Mesenchymal stem cell (in vitro differentiated cells and primary cell): ENCODE data around the gene STC2.

ENCODE experiments used
- DNase-seq: peaks from one replicate; pipeline ENCODE4 v3.0.0-alpha.2; 2013
- H2AFZ ChIP-seq: one replicate; pipeline ENCODE4 v1.6.1; 2013; ENCODE audit warnings: low read depth, mild to moderate bottlenecking, control low read depth, inconsistent platforms, low read length, moderate library complexity
- H2AK5ac ChIP-seq: 2 replicates; pipeline ENCODE4 v1.6.1; 2013; ENCODE audit warnings: low read length, moderate library complexity, mild to moderate bottlenecking, inconsistent platforms; ENCODE audit not compliant: severe bottlenecking
- H2BK120ac ChIP-seq: one replicate; pipeline ENCODE4 v1.6.1; 2013; ENCODE audit warnings: low read depth, mild to moderate bottlenecking, inconsistent platforms, low read length, moderate library complexity
- H2BK12ac ChIP-seq, 2 experiments: one replicate each; pipeline ENCODE4 v1.6.1; 2013; ENCODE audit warnings: inconsistent platforms in 2 of 2, low read length in 2 of 2, mild to moderate bottlenecking in 2 of 2, moderate library complexity in 2 of 2, control low read depth in 1 of 2
- H2BK15ac ChIP-seq: one replicate; pipeline ENCODE4 v1.6.1; 2013; ENCODE audit warnings: mild to moderate bottlenecking, low read depth, inconsistent platforms; ENCODE audit not compliant: poor library complexity, severe bottlenecking
- H2BK5ac ChIP-seq: 2 replicates; pipeline ENCODE4 v1.6.1; 2013; ENCODE audit warnings: low read depth, mild to moderate bottlenecking, low read length, control low read depth, inconsistent platforms; ENCODE audit not compliant: poor library complexity, severe bottlenecking
- H3K14ac ChIP-seq, 2 experiments: one replicate each; pipeline ENCODE4 v1.6.1; 2013; ENCODE audit warnings: inconsistent platforms in 2 of 2, low read length in 2 of 2, control low read depth in 1 of 2, mild to moderate bottlenecking in 1 of 2, moderate library complexity in 1 of 2
- H3K18ac ChIP-seq, 2 experiments: one replicate each; pipeline ENCODE4 v1.6.1; 2013; ENCODE audit warnings: inconsistent platforms in 2 of 2, low read length in 2 of 2, control low read depth in 1 of 2, low read depth in 1 of 2, mild to moderate bottlenecking in 1 of 2
- H3K23ac ChIP-seq, 2 experiments: one replicate each; pipeline ENCODE4 v1.6.1; 2013; ENCODE audit warnings: inconsistent platforms in 2 of 2, low read length in 2 of 2, mild to moderate bottlenecking in 2 of 2, moderate library complexity in 2 of 2, control low read depth in 1 of 2
- H3K27ac ChIP-seq: 2 replicates; pipeline ENCODE4 v1.5.1; 2013; ENCODE audit warnings: mild to moderate bottlenecking, moderate library complexity, low read length, control low read depth, inconsistent platforms; ENCODE audit not compliant: poor library complexity, severe bottlenecking
- H3K27me3 ChIP-seq, 2 experiments: 2 replicates each; pipeline versions ENCODE4 v1.6.1 to v1.7.0; 2013; ENCODE audit warnings: low read length in 2 of 2, mild to moderate bottlenecking in 2 of 2, moderate library complexity in 2 of 2, control low read depth in 1 of 2, inconsistent platforms in 1 of 2; ENCODE audit not compliant: control insufficient read depth in 1 of 2, insufficient read depth in 1 of 2
- H3K36me3 ChIP-seq, 2 experiments: 2 replicates each; pipeline versions ENCODE4 v1.6.1 to v1.7.0; 2013; ENCODE audit warnings: low read length in 2 of 2, control low read depth in 1 of 2, inconsistent platforms in 1 of 2, low read depth in 1 of 2, mild to moderate bottlenecking in 1 of 2; ENCODE audit not compliant: insufficient read depth in 2 of 2, control insufficient read depth in 1 of 2
- H3K4ac ChIP-seq, 2 experiments: one replicate each; pipeline ENCODE4 v1.6.1; 2013; ENCODE audit warnings: inconsistent platforms in 2 of 2, low read length in 2 of 2, mild to moderate bottlenecking in 2 of 2, moderate library complexity in 2 of 2, control low read depth in 1 of 2, low read depth in 1 of 2
- H3K4me1 ChIP-seq: 2 replicates; pipeline ENCODE4 v1.6.1; 2013; ENCODE audit warnings: low read depth, low read length, control low read depth; ENCODE audit not compliant: control insufficient read depth, insufficient read depth
- H3K4me2 ChIP-seq: 2 replicates; pipeline ENCODE4 v1.6.1; 2013; ENCODE audit warnings: low read length, mild to moderate bottlenecking, inconsistent platforms; ENCODE audit not compliant: poor library complexity, severe bottlenecking
- H3K4me3 ChIP-seq, 2 experiments: 2 replicates each; pipeline versions ENCODE4 v1.5.1 to v1.7.0; 2013; ENCODE audit warnings: low read length in 2 of 2, mild to moderate bottlenecking in 2 of 2, control low read depth in 1 of 2, low read depth in 1 of 2; ENCODE audit not compliant: insufficient read depth in 1 of 2
- H3K79me1 ChIP-seq: replicated peaks from 2 replicates; pipeline ENCODE4 v1.6.1; 2013; ENCODE audit warnings: mild to moderate bottlenecking, control low read depth, low read length, inconsistent platforms; ENCODE audit not compliant: poor library complexity, severe bottlenecking
- H3K9ac ChIP-seq: 2 replicates; pipeline ENCODE4 v1.7.0; 2013; ENCODE audit warnings: mild to moderate bottlenecking, low read length, moderate library complexity
- H3K9me3 ChIP-seq: 2 replicates; pipeline ENCODE4 v1.7.0; 2013; ENCODE audit warnings: mild to moderate bottlenecking, low read length; ENCODE audit not compliant: control insufficient read depth
- H4K8ac ChIP-seq: one replicate; pipeline ENCODE4 v1.6.1; 2013; ENCODE audit warnings: inconsistent platforms, mild to moderate bottlenecking, low read length, moderate library complexity
- H4K91ac ChIP-seq: one replicate; pipeline ENCODE4 v1.6.1; 2013; ENCODE audit warnings: mild to moderate bottlenecking, low read length, inconsistent platforms
- WGBS: methylation state at CpG from one replicate; pipeline ENCODE4 v1.1.7; 2013; ENCODE audit warnings: mixed read lengths; 5-methylcytosine and 5-hydroxymethylcytosine counted together

STC2 gene

GRCh38 chr5:173354645-173355044, 26.4 kb upstream of the STC2 start:
- no peak overlapping the region for H2BK15ac ChIP-seq
- H3K36me3 ChIP-seq = no peaks in the 10 kb centered on the region
- H2BK120ac ChIP-seq = no peak overlapping the region
- no peak overlapping the region for H3K14ac ChIP-seq
- no peak overlapping the region for H2BK5ac ChIP-seq
- no peak overlapping the region for H4K8ac ChIP-seq
- WGBS = 96% methylated on average over 2 of the region's 2 CpGs
- no peak overlapping the region for H3K4ac ChIP-seq
- no peak overlapping the region for H3K4me2 ChIP-seq
- H3K4me1 ChIP-seq = peaks cover 2% of the 10 kb centered on the region
- H3K27me3 ChIP-seq = peaks cover 0 to 26% of the 10 kb centered on the region in 2 experiments
- H3K79me1 ChIP-seq = no peaks in the 10 kb centered on the region
- H4K91ac ChIP-seq = no peak overlapping the region
- H3K9ac ChIP-seq = no peak overlapping the region
- no peak for DNase-seq
- no peak overlapping the region for H3K27ac ChIP-seq
- no peak overlapping the region for H2AK5ac ChIP-seq
- H3K9me3 ChIP-seq = peaks cover 7% of the 10 kb centered on the region
- H2BK12ac ChIP-seq = no peak overlapping the region
- no peak overlapping the region for H2AFZ ChIP-seq
- H3K4me3 ChIP-seq = no peak overlapping the region
- no peak overlapping the region for H3K18ac ChIP-seq
- H3K23ac ChIP-seq = no peak overlapping the region

- Histone ChIP-seq H2AK5ac (no peak overlapping the region), H2BK12ac (no peak overlapping the region), H3K4me2 (no peak overlapping the region), H3K36me3 (no peaks in the 10 kb centered on the region), H2AFZ (no peak overlapping the region), H3K9ac (peak overlapping the region; percentile 6), H2BK15ac (no peak overlapping the region), H3K9me3 (peaks cover 7% of the 10 kb centered on the region), H3K27me3 (peaks cover 0 to 26% of the 10 kb centered on the region in 2 experiments), H4K8ac (no peak overlapping the region), H3K27ac (no peak overlapping the region), H2BK5ac (no peak overlapping the region), H3K14ac (no peak overlapping the region), H2BK120ac (no peak overlapping the region), H3K4ac (no peak overlapping the region), H3K4me1 (peaks cover 2% of the 10 kb centered on the region), H3K23ac (no peak overlapping the region), H3K4me3 (no peak overlapping the region), H3K18ac (no peak overlapping the region), H4K91ac (no peak overlapping the region), H3K79me1 (no peaks in the 10 kb centered on the region)
- DNase-seq = no peak
- WGBS = 93% methylated on average over 23 of the region's 24 CpGs
Observed at GRCh38 chr5:173352366-173353349, 24.4 kb upstream of the STC2 start.

GRCh38 chr5:173342813-173343755, 14.9 kb upstream of the STC2 start:
- Histone ChIP-seq H3K27ac (no peak overlapping the region), H3K9me3 (no peaks in the 10 kb centered on the region), H2BK120ac (no peak overlapping the region), H3K36me3 (no peaks in the 10 kb centered on the region), H3K4me2 (no peak overlapping the region), H3K4me3 (no peak overlapping the region), H3K79me1 (no peaks in the 10 kb centered on the region), H4K91ac (no peak overlapping the region), H2BK15ac (no peak overlapping the region), H3K27me3 (no peaks in the 10 kb centered on the region), H3K18ac (no peak overlapping the region), H3K14ac (no peak overlapping the region), H3K23ac (no peak overlapping the region), H3K4ac (no peak overlapping the region), H2BK12ac (no peak overlapping the region), H2BK5ac (no peak overlapping the region), H2AFZ (no peak overlapping the region), H3K4me1 (peaks cover 5% of the 10 kb centered on the region), H2AK5ac (no peak overlapping the region), H3K9ac (no peak overlapping the region), H4K8ac (no peak overlapping the region)
- 85% methylated on average over 13 of the region's 13 CpGs for WGBS
- DNase-seq = no peak

GRCh38 chr5:173341961-173342430, 13.8 kb upstream of the STC2 start:
- no peak overlapping the region for H3K4me2 ChIP-seq
- H2BK15ac ChIP-seq = no peak overlapping the region
- H4K8ac ChIP-seq = peak overlapping the region; percentile 73
- H3K23ac ChIP-seq = no peak overlapping the region
- DNase-seq = no peak
- H3K79me1 ChIP-seq = no peaks in the 10 kb centered on the region
- no peak overlapping the region for H3K4ac ChIP-seq
- H3K36me3 ChIP-seq = no peaks in the 10 kb centered on the region
- H3K18ac ChIP-seq = peak overlapping the region in 1 of 2 experiments; percentile 13
- no peak overlapping the region for H2BK120ac ChIP-seq
- no peak overlapping the region for H2AK5ac ChIP-seq
- no peak overlapping the region for H2BK5ac ChIP-seq
- H2AFZ ChIP-seq = no peak overlapping the region
- WGBS = 81% methylated on average over 5 of the region's 7 CpGs
- no peak overlapping the region for H3K9ac ChIP-seq
- H3K9me3 ChIP-seq = no peaks in the 10 kb centered on the region
- no peak overlapping the region for H3K4me3 ChIP-seq
- peaks cover 5% of the 10 kb centered on the region for H3K4me1 ChIP-seq
- no peak overlapping the region for H4K91ac ChIP-seq
- no peak overlapping the region for H3K27ac ChIP-seq
- no peak overlapping the region for H3K14ac ChIP-seq
- H2BK12ac ChIP-seq = no peak overlapping the region
- no peaks in the 10 kb centered on the region for H3K27me3 ChIP-seq
